Liver (tissue), 9 donors: ENCODE data around the gene ANTXR2. TPM values are rescaled to one million over a fixed set of nuclear protein-coding genes. Genes with fewer than 3 reads are reported as not detected.

Source experiments
- DNase-seq: peaks from one replicate; pipeline ENCODE4 v3.0.0-alpha.2; 2017; ENCODE audit warnings: low spot score
- H3K27ac ChIP-seq, 2 donors: one replicate each; pipeline ENCODE4 v1.7.0; 2013; ENCODE audit warnings: inconsistent platforms in 2 of 2, low read length in 2 of 2, control low read depth in 1 of 2, low read depth in 1 of 2, mild to moderate bottlenecking in 1 of 2
- H3K27me3 ChIP-seq, 4 donors: one replicate each; pipeline versions ENCODE4 v1.6.1 to v1.7.0; 2013; ENCODE audit warnings: low read length in 3 of 4, inconsistent platforms in 1 of 4, mild to moderate bottlenecking in 1 of 4, moderate library complexity in 1 of 4; ENCODE audit not compliant: control insufficient read depth in 4 of 4, insufficient read depth in 4 of 4
- H3K36me3 ChIP-seq, 4 donors: one replicate each; pipeline versions ENCODE4 v1.6.1 to v1.7.0; 2013; ENCODE audit warnings: low read length in 3 of 4, mild to moderate bottlenecking in 3 of 4, low read depth in 1 of 4, moderate library complexity in 1 of 4; ENCODE audit not compliant: control insufficient read depth in 4 of 4, insufficient read depth in 3 of 4
- H3K4me1 ChIP-seq, 4 donors: one replicate each; pipeline versions ENCODE4 v1.6.1 to v1.7.0; 2013; ENCODE audit warnings: low read length in 3 of 4, mild to moderate bottlenecking in 3 of 4, moderate library complexity in 1 of 4; ENCODE audit not compliant: control insufficient read depth in 4 of 4, insufficient read depth in 4 of 4
- H3K4me3 ChIP-seq, 3 donors: one replicate each; pipeline versions ENCODE4 v1.6.1 to v1.7.0; 2013; ENCODE audit warnings: low read length in 3 of 3, control low read depth in 1 of 3, low read depth in 1 of 3, mild to moderate bottlenecking in 1 of 3
- H3K9ac ChIP-seq, 2 donors: one replicate each; pipeline ENCODE4 v1.7.0; 2013; ENCODE audit warnings: low read length in 2 of 2, mild to moderate bottlenecking in 2 of 2, moderate library complexity in 2 of 2, control low read depth in 1 of 2, low read depth in 1 of 2
- H3K9me3 ChIP-seq, 4 donors: one replicate each; pipeline versions ENCODE4 v1.6.1 to v1.7.0; 2013; ENCODE audit warnings: low read length in 3 of 4; ENCODE audit not compliant: control insufficient read depth in 4 of 4
- EGR1 ChIP-seq, 2 donors: IDR thresholded peaks; 2 replicates each; pipeline ENCODE4 v1.6.1; 2016 to 2018; ENCODE audit warnings: antibody characterized with exemption in 2 of 2, low read depth in 2 of 2
- FOXA1 ChIP-seq: IDR thresholded peaks from 2 replicates; pipeline ENCODE4 v1.6.1; 2016; ENCODE audit warnings: antibody characterized with exemption
- GABPA ChIP-seq, 2 donors: IDR thresholded peaks in 1 of 2; conservative IDR thresholded peaks in 1 of 2; 2 replicates each; pipeline ENCODE4 v1.6.1; 2016; ENCODE audit warnings: antibody characterized with exemption in 2 of 2, mild to moderate bottlenecking in 1 of 2, moderate library complexity in 1 of 2
- HNF4A ChIP-seq, 2 donors: conservative IDR thresholded peaks; 2 replicates each; pipeline ENCODE4 v1.6.1; 2016; ENCODE audit warnings: antibody characterized with exemption in 2 of 2, mild to moderate bottlenecking in 2 of 2
- HNF4G ChIP-seq: IDR thresholded peaks from 2 replicates; pipeline ENCODE4 v1.6.1; 2016; ENCODE audit warnings: antibody characterized with exemption
- NR2F2 ChIP-seq: IDR thresholded peaks from 2 replicates; pipeline ENCODE4 v1.6.1; 2016; ENCODE audit warnings: antibody characterized with exemption
- RAD21 ChIP-seq, 2 donors: IDR thresholded peaks; 2 replicates each; pipeline ENCODE4 v1.6.1; 2016; ENCODE audit warnings: antibody characterized with exemption in 2 of 2, mild to moderate bottlenecking in 2 of 2
- RXRA ChIP-seq, 2 donors: IDR thresholded peaks; 2 replicates each; pipeline ENCODE4 v1.6.1; 2017 to 2018; ENCODE audit warnings: antibody characterized with exemption in 2 of 2, mild to moderate bottlenecking in 1 of 2
- SP1 ChIP-seq: IDR thresholded peaks from 2 replicates; pipeline ENCODE4 v1.6.1; 2018; ENCODE audit warnings: antibody characterized with exemption, mild to moderate bottlenecking
- TAF1 ChIP-seq: conservative IDR thresholded peaks from 2 replicates; pipeline ENCODE4 v1.6.1; 2016; ENCODE audit warnings: antibody characterized with exemption, mild to moderate bottlenecking
- YY1 ChIP-seq: IDR thresholded peaks from 2 replicates; pipeline ENCODE4 v1.6.1; 2016; ENCODE audit warnings: antibody characterized with exemption, mild to moderate bottlenecking
- WGBS: extraction: QIAGEN DNeasy Blood & Tissue Kit; methylation state at CpG from one replicate; pipeline ENCODE4 v1.1.7; 2013; 5-methylcytosine and 5-hydroxymethylcytosine counted together
- polyA plus RNA-seq, 2 donors: library from polyadenylated mRNA; stranded (reverse) in 1 of 2; unstranded in 1 of 2; fragments of 200-250 nt in 1 of 2; fragments of >200 nt in 1 of 2; fragmentation: Nextera tagmentation in 1 of 2; extraction: Ambion mirVana in 1 of 2; gene quantifications; one replicate each; pipeline versions ENCODE4 v1.2.1 to v1.2.3, GENCODE V29; 2013 to 2015
- total RNA-seq, 2 donors: library from RNA; depleted of rRNA; stranded (reverse); fragments of >200 nt; gene quantifications; one replicate each; pipeline ENCODE4 v1.2.3, GENCODE V29; 2014
- TF ChIP-seq, protein P1 (sequence below): IDR thresholded peaks from 2 replicates; pipeline ENCODE4 v1.6.1; 2016; ENCODE audit warnings: antibody characterized with exemption, mild to moderate bottlenecking
- TF ChIP-seq, protein P2 (sequence below): IDR thresholded peaks from 2 replicates; pipeline ENCODE4 v1.6.1; 2016; ENCODE audit warnings: antibody characterized with exemption
- TF ChIP-seq, protein P3 (sequence below): fragments of 150-350 bp; IDR thresholded peaks from 2 replicates; pipeline ENCODE4 v1.5.1; 2017; ENCODE audit warnings: improper control_type of control experiment, low read depth, low read length; ENCODE audit not compliant: missing input control
- TF ChIP-seq, protein P4 (sequence below): IDR thresholded peaks from 2 replicates; pipeline ENCODE4 v1.6.1; 2016; ENCODE audit warnings: antibody characterized with exemption
- TF ChIP-seq, protein P5 (sequence below): IDR thresholded peaks from 2 replicates; pipeline ENCODE4 v1.6.1; 2016; ENCODE audit warnings: antibody characterized with exemption
- donor health status: healthy.
- donor health status: healthy.
- donor health status: healthy.
- donor health status: healthy.
- donor health status: healthy.

The ANTXR2 gene
- total and polyA plus RNA-seq, 4 donors = 16.1 to 30.5 (median 21.3) TPM

DNA sequence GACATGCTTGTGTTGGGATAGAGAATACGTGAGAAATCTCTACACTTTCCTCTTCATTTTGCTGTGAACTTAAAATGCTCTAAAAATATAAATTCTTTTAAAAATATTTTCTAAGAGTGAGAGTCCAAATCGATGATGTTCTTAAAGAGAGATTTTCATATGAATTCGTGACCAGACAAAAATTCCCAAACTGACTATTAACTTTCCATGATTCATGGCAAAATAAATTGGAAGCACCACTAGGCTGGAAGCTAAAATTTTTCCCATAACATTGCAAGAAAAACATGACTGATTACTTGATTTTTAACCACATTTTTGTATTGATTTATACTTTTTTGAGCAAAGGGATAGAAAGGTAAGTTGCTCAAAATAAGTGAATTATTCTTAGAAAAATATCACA is 201.1 kb downstream of the ANTXR2 start (continued):
- TF ChIP-seq, protein P1, sequence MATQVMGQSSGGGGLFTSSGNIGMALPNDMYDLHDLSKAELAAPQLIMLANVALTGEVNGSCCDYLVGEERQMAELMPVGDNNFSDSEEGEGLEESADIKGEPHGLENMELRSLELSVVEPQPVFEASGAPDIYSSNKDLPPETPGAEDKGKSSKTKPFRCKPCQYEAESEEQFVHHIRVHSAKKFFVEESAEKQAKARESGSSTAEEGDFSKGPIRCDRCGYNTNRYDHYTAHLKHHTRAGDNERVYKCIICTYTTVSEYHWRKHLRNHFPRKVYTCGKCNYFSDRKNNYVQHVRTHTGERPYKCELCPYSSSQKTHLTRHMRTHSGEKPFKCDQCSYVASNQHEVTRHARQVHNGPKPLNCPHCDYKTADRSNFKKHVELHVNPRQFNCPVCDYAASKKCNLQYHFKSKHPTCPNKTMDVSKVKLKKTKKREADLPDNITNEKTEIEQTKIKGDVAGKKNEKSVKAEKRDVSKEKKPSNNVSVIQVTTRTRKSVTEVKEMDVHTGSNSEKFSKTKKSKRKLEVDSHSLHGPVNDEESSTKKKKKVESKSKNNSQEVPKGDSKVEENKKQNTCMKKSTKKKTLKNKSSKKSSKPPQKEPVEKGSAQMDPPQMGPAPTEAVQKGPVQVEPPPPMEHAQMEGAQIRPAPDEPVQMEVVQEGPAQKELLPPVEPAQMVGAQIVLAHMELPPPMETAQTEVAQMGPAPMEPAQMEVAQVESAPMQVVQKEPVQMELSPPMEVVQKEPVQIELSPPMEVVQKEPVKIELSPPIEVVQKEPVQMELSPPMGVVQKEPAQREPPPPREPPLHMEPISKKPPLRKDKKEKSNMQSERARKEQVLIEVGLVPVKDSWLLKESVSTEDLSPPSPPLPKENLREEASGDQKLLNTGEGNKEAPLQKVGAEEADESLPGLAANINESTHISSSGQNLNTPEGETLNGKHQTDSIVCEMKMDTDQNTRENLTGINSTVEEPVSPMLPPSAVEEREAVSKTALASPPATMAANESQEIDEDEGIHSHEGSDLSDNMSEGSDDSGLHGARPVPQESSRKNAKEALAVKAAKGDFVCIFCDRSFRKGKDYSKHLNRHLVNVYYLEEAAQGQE = no peak
- TF ChIP-seq GABPA (IDR thresholded peaks at IDR 0.05 in 1 of 2, conservative IDR thresholded peaks at IDR 0.05 in 1 of 2) (no peak), RAD21 (IDR thresholded peaks at IDR 0.05) (no peak), SP1 (no peak), HNF4A (conservative IDR thresholded peaks at IDR 0.05) (no peak), NR2F2 (no peak)
- TF ChIP-seq, protein P2, sequence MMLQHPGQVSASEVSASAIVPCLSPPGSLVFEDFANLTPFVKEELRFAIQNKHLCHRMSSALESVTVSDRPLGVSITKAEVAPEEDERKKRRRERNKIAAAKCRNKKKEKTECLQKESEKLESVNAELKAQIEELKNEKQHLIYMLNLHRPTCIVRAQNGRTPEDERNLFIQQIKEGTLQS = no peak

DNA sequence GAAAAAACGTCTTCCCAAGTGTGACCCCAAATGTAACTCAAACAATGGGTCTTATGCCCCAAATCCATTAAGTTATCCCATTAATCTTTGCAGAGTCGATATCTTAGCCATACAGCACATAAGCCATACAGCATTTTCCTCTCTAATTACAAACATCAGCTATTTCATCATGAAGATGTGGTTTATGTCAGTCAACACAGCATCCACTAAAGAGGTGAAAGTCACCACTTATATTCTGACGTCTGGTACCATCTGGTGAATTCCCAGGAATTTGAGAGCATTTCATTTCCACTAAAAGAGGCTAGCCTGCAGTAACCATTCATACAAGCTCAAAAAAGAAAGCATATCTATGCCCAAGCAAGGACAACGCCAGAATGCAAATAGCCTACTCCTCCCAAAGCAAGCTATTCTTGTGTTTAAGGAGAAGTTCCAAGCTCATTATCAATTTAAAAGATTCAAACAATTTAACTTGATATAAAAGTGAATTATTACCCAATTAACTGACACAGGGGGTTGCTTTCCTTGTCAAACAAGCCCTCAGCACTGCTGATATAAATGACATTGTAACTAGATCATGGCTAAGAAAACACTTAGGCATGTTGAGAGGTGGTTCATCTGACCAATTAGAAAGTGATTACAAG is 203.3 kb downstream of the ANTXR2 start:
- Histone ChIP-seq H3K27ac (no peak overlapping the region), H3K4me1 (no peaks in the 10 kb centered on the region), H3K4me3 (no peak overlapping the region), H3K36me3 (no peaks in the 10 kb centered on the region), H3K9ac (no peak overlapping the region), H3K27me3 (peaks cover 0 to 10% (median 1%) of the 10 kb centered on the region in 4 donors), H3K9me3 (no peaks in the 10 kb centered on the region)
- 54% methylated on average over 4 of the region's 4 CpGs for WGBS
- no peak for TF ChIP-seq RAD21 (IDR thresholded peaks at IDR 0.05)
- TF ChIP-seq, protein P3, sequence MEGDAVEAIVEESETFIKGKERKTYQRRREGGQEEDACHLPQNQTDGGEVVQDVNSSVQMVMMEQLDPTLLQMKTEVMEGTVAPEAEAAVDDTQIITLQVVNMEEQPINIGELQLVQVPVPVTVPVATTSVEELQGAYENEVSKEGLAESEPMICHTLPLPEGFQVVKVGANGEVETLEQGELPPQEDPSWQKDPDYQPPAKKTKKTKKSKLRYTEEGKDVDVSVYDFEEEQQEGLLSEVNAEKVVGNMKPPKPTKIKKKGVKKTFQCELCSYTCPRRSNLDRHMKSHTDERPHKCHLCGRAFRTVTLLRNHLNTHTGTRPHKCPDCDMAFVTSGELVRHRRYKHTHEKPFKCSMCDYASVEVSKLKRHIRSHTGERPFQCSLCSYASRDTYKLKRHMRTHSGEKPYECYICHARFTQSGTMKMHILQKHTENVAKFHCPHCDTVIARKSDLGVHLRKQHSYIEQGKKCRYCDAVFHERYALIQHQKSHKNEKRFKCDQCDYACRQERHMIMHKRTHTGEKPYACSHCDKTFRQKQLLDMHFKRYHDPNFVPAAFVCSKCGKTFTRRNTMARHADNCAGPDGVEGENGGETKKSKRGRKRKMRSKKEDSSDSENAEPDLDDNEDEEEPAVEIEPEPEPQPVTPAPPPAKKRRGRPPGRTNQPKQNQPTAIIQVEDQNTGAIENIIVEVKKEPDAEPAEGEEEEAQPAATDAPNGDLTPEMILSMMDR = no peak
- no peak for TF ChIP-seq GABPA (IDR thresholded peaks at IDR 0.05 in 1 of 2, conservative IDR thresholded peaks at IDR 0.05 in 1 of 2)
- no peak for TF ChIP-seq EGR1 (IDR thresholded peaks at IDR 0.05; ENCODE audit: low read depth in 2 of 2)
- no peak for TF ChIP-seq SP1
- TF ChIP-seq TAF1 = no peak
- no peak for TF ChIP-seq NR2F2
- TF ChIP-seq HNF4G = no peak
- TF ChIP-seq, protein P2 = no peak
- no peak for TF ChIP-seq RXRA (IDR thresholded peaks at IDR 0.05)
- TF ChIP-seq, protein P4, sequence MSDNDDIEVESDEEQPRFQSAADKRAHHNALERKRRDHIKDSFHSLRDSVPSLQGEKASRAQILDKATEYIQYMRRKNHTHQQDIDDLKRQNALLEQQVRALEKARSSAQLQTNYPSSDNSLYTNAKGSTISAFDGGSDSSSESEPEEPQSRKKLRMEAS = no peak
- TF ChIP-seq FOXA1 = no peak
- no peak for TF ChIP-seq HNF4A (conservative IDR thresholded peaks at IDR 0.05)
- TF ChIP-seq, protein P1 = no peak
- TF ChIP-seq YY1 = no peak
- TF ChIP-seq, protein P5, sequence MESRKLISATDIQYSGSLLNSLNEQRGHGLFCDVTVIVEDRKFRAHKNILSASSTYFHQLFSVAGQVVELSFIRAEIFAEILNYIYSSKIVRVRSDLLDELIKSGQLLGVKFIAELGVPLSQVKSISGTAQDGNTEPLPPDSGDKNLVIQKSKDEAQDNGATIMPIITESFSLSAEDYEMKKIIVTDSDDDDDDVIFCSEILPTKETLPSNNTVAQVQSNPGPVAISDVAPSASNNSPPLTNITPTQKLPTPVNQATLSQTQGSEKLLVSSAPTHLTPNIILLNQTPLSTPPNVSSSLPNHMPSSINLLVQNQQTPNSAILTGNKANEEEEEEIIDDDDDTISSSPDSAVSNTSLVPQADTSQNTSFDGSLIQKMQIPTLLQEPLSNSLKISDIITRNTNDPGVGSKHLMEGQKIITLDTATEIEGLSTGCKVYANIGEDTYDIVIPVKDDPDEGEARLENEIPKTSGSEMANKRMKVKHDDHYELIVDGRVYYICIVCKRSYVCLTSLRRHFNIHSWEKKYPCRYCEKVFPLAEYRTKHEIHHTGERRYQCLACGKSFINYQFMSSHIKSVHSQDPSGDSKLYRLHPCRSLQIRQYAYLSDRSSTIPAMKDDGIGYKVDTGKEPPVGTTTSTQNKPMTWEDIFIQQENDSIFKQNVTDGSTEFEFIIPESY = no peak
- DNase-seq = no peak
